ENCODE results near the gene ADSL.

- TF ChIP-seq EGR1 (IDR thresholded peaks at IDR 0.05; ENCODE audit: borderline replicate concordance, low read depth, low read length) (no peak), POLR2A (IDR thresholded peaks at IDR 0.05; ENCODE audit: control extremely low read depth in 1 of 2, low read depth in 2 of 2, low read length in 2 of 2) (no peak), CTCF (IDR thresholded peaks at IDR 0.05; ENCODE audit: control extremely low read depth in 1 of 3, insufficient read depth in 1 of 3, low read depth in 1 of 3, low read length in 3 of 3) (no peak), NANOG (IDR thresholded peaks at IDR 0.05; ENCODE audit: insufficient read depth, low read depth, low read length, poor library complexity, severe bottlenecking) (no peak), KDM5A (IDR thresholded peaks at IDR 0.05; ENCODE audit: low read length) (no peak), FOSL1 (IDR thresholded peaks at IDR 0.05; ENCODE audit: insufficient read depth, low read depth, low read length) (no peak)
Measured at GRCh38 chr22:40302149-40302548, 44.2 kb upstream of the ADSL start.

Measured in H1 (cell line).